Activated CD4-positive, alpha-beta T cell treated with anti-CD3 and anti-CD28 coated beads for 36 hours (primary cell): ENCODE measurements around the gene MRE11. TPM values are rescaled to one million over a fixed set of nuclear protein-coding genes. Genes with fewer than 3 reads are reported as not detected.
"Not testable (repeated sequence)": the region's sequence is repeated elsewhere in the genome, so short reads cannot be mapped to it uniquely, and the experiment has no call there.

Source experiments
- ATAC-seq: fragments of 200-7000 bp; cut with Tn5 transposase; one replicate; pipeline ENCODE4 v1.10.0; 2021; ENCODE audit warnings: mild to moderate bottlenecking, moderate library complexity
- CTCF ChIA-PET: fragments of 350-600 bp; sonication (Branson Sonifier 250); formaldehyde crosslinking; loops from one replicate; lab custom pipeline; 2021; ENCODE audit warnings: antibody characterized with exemption; lab: Charles Lee
- POLR2A ChIA-PET: fragments of 350-600 bp; sonication (Branson Sonifier 250); formaldehyde crosslinking; loops from one replicate; lab custom pipeline; 2021; ENCODE audit warnings: antibody characterized with exemption, inconsistent platforms; lab: Charles Lee
- DNase-seq: peaks from one replicate; pipeline ENCODE4 v3.0.0-alpha.2; 2020
- H3K27ac Mint-ChIP-seq: one replicate; pipeline ENCODE4 v1.8.0; 2021; ENCODE audit warnings: mixed read lengths
- H3K27me3 Mint-ChIP-seq: one replicate; pipeline ENCODE4 v1.8.0; 2021; ENCODE audit warnings: mixed read lengths
- H3K36me3 Mint-ChIP-seq: one replicate; pipeline ENCODE4 v1.8.0; 2021; ENCODE audit warnings: low read depth, mixed read lengths
- H3K4me1 Mint-ChIP-seq: one replicate; pipeline ENCODE4 v1.8.0; 2021; ENCODE audit warnings: mixed read lengths
- H3K4me3 Mint-ChIP-seq: one replicate; pipeline ENCODE4 v1.8.0; 2021; ENCODE audit warnings: mild to moderate bottlenecking, moderate library complexity, mixed read lengths
- H3K9me3 Mint-ChIP-seq: one replicate; pipeline ENCODE4 v1.8.0; 2021; ENCODE audit warnings: low read depth, mixed read lengths
- intact Hi-C, 2 experiments: fragments of 100-400 bp; cut with DNase I in 1 of 2; cut with micrococcal nuclease in 1 of 2; formaldehyde crosslinking; loops; one replicate each; pipeline versions ENCODE4 v1.14.2 to v1.15.1; 2022 to 2024; cut with DNase I, micrococcal nuclease
- total RNA-seq, 2 experiments: library from RNA; stranded (reverse); gene quantifications; one replicate each; pipeline ENCODE4 v1.2.3, GENCODE V29; 2021

MRE11 gene
- total RNA-seq, 2 experiments from 2014 or later: 36.8 to 51.3 TPM

DNA sequence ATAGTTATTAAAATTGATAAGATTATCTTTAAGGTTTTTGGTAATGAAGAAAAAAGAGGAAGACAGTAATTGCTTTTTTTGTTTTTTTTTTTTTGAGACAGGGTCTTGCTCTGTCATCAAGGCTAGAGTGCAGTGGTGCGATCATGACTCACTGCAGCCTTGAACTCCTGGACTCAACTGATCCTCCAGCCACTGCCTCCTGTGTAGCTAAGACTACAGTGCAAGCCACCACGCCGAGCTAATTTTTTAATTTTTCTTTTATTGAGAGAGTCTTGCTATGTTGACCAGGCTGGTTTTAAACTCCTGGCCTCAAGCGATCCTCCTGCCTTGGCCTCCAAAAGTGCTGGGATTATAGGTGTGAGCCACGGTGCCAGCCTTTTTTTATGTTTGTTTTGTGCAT lies 12.9 kb upstream of the MRE11 start:
- CTCF ChIA-PET: interaction anchor here (0.8 to 1.1 kb wide), 3 partner anchors 10 to 612 kb away, joined by 3 to 4 read pairs (median 3); no protein-coding TSS in a partner anchor
- DNase-seq, H3K9me3 Mint-ChIP-seq, H3K4me3 Mint-ChIP-seq, H3K27me3 Mint-ChIP-seq, ATAC-seq, H3K4me1 Mint-ChIP-seq, POLR2A ChIA-PET, H3K27ac Mint-ChIP-seq, H3K36me3 Mint-ChIP-seq: not testable (repeated sequence)
- intact Hi-C loops: loop anchor here (1.0 to 10.0 kb wide), 3 partner anchors 335 to 1562 kb away; no protein-coding TSS in a partner anchor

DNA sequence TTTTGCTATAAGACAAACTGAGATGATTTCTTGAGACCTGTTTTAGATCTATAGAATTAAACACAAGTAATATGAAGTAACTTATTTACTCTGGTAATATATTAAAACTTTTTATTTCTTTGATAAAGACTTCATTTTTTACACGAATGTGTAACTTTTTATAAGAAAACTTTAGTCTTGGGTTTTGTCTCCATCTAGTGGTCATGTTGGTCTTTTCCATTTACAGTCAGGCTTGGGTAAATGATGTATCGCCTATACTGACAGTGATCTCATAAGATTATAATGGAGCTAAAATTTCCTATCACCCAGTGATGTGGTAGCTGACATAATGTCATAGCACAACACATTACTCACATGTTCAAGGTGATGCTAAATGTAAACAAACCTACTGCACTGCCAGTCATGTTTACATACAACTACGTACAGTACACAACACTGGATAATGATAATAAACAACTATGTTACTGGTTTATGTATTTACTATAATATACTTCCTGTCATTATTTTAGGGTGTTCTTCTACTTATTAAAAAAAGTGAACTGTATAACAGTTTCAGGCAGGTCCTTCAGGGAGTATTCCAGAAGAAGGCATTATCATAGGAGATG lies 11.1 kb upstream of the MRE11 start:
- peaks cover 2% of the 10 kb centered on the region for H3K36me3 Mint-ChIP-seq
- H3K4me3 Mint-ChIP-seq: no peak overlapping the region
- DNase-seq (no peak), ATAC-seq (peak; percentile 72)
- no peak overlapping the region for H3K27ac Mint-ChIP-seq
- ChIA-PET POLR2A (no interaction called here), CTCF (interaction anchor here (0.6 to 2.9 kb wide), 20 partner anchors 10 to 1276 kb away, joined by 3 to 23 read pairs (median 3); partner anchors contain the start of gene PANX1)
- H3K9me3 Mint-ChIP-seq: no peaks in the 10 kb centered on the region
- no peaks in the 10 kb centered on the region for H3K4me1 Mint-ChIP-seq
- peaks cover 3% of the 10 kb centered on the region for H3K27me3 Mint-ChIP-seq
- intact Hi-C loops: loop anchor here (1.0 to 10.0 kb wide), 7 partner anchors 179 to 1560 kb away; no protein-coding TSS in a partner anchor

GRCh38 chr11:94501522-94501921 lies 7.9 kb upstream of the MRE11 start:
- ATAC-seq (no peak), DNase-seq (no peak)
- Mint-ChIP-seq H3K36me3 (peaks cover 24% of the 10 kb centered on the region), H3K27ac (no peak overlapping the region), H3K4me1 (peaks cover 3% of the 10 kb centered on the region), H3K9me3 (no peaks in the 10 kb centered on the region), H3K27me3 (no peaks in the 10 kb centered on the region), H3K4me3 (no peak overlapping the region)
- ChIA-PET POLR2A (no interaction called here), CTCF (interaction anchor here (0.7 to 1.0 kb wide), 2 partner anchors 9 to 607 kb away, joined by 3 to 4 read pairs; no protein-coding TSS in a partner anchor)
- intact Hi-C loops: loop anchor here (10.0 kb wide), 2 partner anchors 577 to 1557 kb away; no protein-coding TSS in a partner anchor

GRCh38 chr11:94500181-94500580 lies 6.5 kb upstream of the MRE11 start:
- intact Hi-C loops: loop anchor here (10.0 kb wide), 2 partner anchors 575 to 1555 kb away; no protein-coding TSS in a partner anchor
- POLR2A ChIA-PET: no interaction called here
- DNase-seq (no peak), ATAC-seq (no peak)
- Mint-ChIP-seq H3K27ac (no peak overlapping the region), H3K27me3 (no peaks in the 10 kb centered on the region), H3K36me3 (peaks cover 27% of the 10 kb centered on the region), H3K9me3 (no peaks in the 10 kb centered on the region), H3K4me1 (peaks cover 9% of the 10 kb centered on the region), H3K4me3 (no peak overlapping the region)
- CTCF ChIA-PET: interaction anchor here (0.6 to 1.0 kb wide), 3 partner anchors 12 to 605 kb away, joined by 3 read pairs; partner anchors contain the start of gene C11orf97

DNA sequence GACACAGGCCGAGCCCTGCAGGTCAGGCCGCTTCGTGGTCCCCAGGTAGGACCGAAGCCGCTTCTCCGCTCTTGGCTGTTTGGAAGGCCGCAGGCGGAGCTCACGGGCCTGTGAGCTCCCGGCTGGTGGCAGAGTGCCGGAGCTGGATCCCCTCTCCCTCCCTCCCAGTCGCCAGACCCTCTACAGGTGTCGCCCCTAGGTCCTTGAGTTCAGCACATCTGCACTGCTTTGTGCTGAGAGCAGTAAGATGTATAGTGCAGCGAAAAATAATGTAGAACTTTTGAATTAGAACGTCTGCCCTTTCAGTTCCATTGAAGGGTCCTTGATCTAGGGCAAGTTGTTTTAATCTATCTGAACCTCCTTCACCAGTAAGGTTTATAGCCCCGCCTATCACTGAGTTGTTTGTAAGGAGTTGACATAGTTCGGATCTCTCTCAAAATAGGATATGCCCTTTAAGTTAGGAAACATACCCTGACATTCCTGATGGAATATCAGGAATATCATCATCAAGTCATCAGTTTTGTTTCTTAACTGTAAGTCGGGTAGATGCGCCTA lies 559 bp upstream of the MRE11 start:
- H3K27me3 Mint-ChIP-seq: no peaks in the 10 kb centered on the region
- peak overlapping the region; percentile 97 for H3K27ac Mint-ChIP-seq
- POLR2A ChIA-PET: interaction anchor here (1.0 kb wide), 1 partner anchor 752 kb away, joined by 4 read pairs; the partner anchor contains the start of gene C11orf54
- intact Hi-C loops: loop anchor here (1.0 to 10.0 kb wide), 6 partner anchors 48 to 1298 kb away; partner anchors contain the start of genes CEP57 (in 2 of the 2), FUT4 (in 1 of the 2), MED17 (in 1 of the 2) and SLC36A4 (in 1 of the 2)
- peaks cover 24% of the 10 kb centered on the region for H3K4me1 Mint-ChIP-seq
- H3K36me3 Mint-ChIP-seq: peaks cover 35% of the 10 kb centered on the region
- DNase-seq: no peak
- CTCF ChIA-PET: interaction anchor here (0.6 to 1.4 kb wide), 5 partner anchors 8 to 706 kb away, joined by 4 to 7 read pairs (median 4); no protein-coding TSS in a partner anchor
- peak; percentile 71 for ATAC-seq
- H3K4me3 Mint-ChIP-seq: peak overlapping the region; percentile 94
- H3K9me3 Mint-ChIP-seq: no peaks in the 10 kb centered on the region

DNA sequence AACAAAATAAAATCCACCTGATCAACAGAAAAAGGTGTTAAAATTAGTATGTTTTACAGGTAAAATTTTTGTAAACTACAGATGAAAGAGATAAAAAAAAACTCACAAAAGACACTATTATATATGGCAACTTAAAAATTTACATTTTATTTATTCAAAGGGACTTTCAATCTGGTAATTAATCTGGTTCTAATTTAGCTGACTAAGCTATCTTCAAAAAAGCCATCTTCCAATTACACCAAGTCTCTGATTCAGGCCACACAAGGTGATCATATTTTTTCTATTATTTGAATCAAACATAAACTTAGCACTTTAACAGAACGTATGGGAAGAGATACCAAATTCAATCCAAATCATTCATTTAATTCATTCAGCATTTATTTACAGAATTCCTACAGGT lies 7.6 kb downstream of the MRE11 start:
- H3K27ac Mint-ChIP-seq: no peak overlapping the region
- intact Hi-C loops: no loop called here
- no peak overlapping the region for H3K4me3 Mint-ChIP-seq
- CTCF ChIA-PET: no interaction called here
- no peaks in the 10 kb centered on the region for H3K9me3 Mint-ChIP-seq
- H3K36me3 Mint-ChIP-seq: peaks cover 60% of the 10 kb centered on the region
- POLR2A ChIA-PET: no interaction called here
- ATAC-seq (no peak), DNase-seq (no peak)
- H3K4me1 Mint-ChIP-seq: peaks cover 5% of the 10 kb centered on the region
- H3K27me3 Mint-ChIP-seq: no peaks in the 10 kb centered on the region

DNA sequence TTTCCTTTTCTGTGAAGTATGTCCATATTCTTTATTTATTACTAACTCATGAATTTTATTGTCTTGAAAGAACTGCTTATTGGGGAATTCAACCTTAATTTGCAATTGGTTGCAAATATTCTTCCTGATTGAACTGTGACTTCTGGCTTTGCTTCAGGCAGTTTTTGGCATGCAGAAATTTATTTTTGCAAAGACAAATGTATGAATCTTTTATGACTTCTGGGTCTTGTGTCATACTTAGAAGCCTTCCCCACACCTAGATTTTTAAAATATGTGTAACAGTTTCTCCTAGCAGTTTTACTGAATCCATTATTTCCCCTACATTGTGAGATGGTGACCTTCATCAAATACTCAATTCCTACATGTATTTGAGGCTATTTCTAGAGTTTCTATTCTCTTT lies 12.3 kb downstream of the MRE11 start:
- Mint-ChIP-seq H3K9me3 (no peaks in the 10 kb centered on the region), H3K36me3 (peaks cover 50% of the 10 kb centered on the region), H3K4me3 (no peak overlapping the region), H3K27me3 (no peaks in the 10 kb centered on the region), H3K27ac (no peak overlapping the region), H3K4me1 (peaks cover 7% of the 10 kb centered on the region)
- intact Hi-C loops: no loop called here
- CTCF ChIA-PET: no interaction called here
- DNase-seq (no peak), ATAC-seq (no peak)
- POLR2A ChIA-PET: no interaction called here

DNA sequence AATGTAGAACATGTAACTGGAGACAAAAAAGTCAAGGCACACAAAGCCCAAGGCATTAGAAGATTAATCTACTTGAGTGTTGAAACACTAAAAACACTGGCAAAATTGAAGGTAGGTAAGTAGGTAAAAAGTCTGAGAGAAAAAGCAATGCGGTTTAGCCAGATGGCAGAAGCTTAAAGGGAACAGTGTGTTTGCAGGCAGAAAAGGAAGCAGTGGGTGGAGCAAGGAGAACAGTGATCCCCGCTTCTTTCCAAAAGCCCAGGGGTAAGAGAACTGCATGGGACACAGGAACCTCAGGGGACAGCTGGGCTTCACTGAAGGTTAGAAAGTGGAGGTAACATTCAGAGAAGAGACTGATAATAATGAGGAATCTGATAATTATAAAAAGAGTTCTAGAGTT lies 16.0 kb downstream of the MRE11 start:
- H3K27me3 Mint-ChIP-seq: no peaks in the 10 kb centered on the region
- peaks cover 51% of the 10 kb centered on the region for H3K36me3 Mint-ChIP-seq
- H3K4me1 Mint-ChIP-seq: peaks cover 20% of the 10 kb centered on the region
- no peak overlapping the region for H3K4me3 Mint-ChIP-seq
- DNase-seq (no peak), ATAC-seq (no peak)
- ChIA-PET POLR2A (no interaction called here), CTCF (interaction anchor here (0.6 to 0.9 kb wide), 2 partner anchors 14 to 31 kb away, joined by 3 to 5 read pairs; no protein-coding TSS in a partner anchor)
- no peaks in the 10 kb centered on the region for H3K9me3 Mint-ChIP-seq
- intact Hi-C loops: no loop called here
- no peak overlapping the region for H3K27ac Mint-ChIP-seq

GRCh38 chr11:94472916-94473799 lies 20.5 kb downstream of the MRE11 start:
- no peak overlapping the region for H3K27ac Mint-ChIP-seq
- H3K4me3 Mint-ChIP-seq: no peak overlapping the region
- H3K27me3 Mint-ChIP-seq: no peaks in the 10 kb centered on the region
- no peaks in the 10 kb centered on the region for H3K9me3 Mint-ChIP-seq
- peak; percentile 75 for ATAC-seq
- ChIA-PET CTCF (no interaction called here), POLR2A (no interaction called here)
- H3K36me3 Mint-ChIP-seq: peaks cover 37% of the 10 kb centered on the region
- peaks cover 24% of the 10 kb centered on the region for H3K4me1 Mint-ChIP-seq
- intact Hi-C loops: no loop called here
- peak; percentile 34 for DNase-seq

GRCh38 chr11:94469416-94469815 lies 24.2 kb downstream of the MRE11 start:
- H3K27me3 Mint-ChIP-seq: no peaks in the 10 kb centered on the region
- intact Hi-C loops: no loop called here
- ChIA-PET CTCF (no interaction called here), POLR2A (no interaction called here)
- H3K27ac Mint-ChIP-seq: no peak overlapping the region
- ATAC-seq (peak; percentile 87), DNase-seq (no peak)
- H3K36me3 Mint-ChIP-seq: peaks cover 38% of the 10 kb centered on the region
- H3K9me3 Mint-ChIP-seq: no peaks in the 10 kb centered on the region
- H3K4me1 Mint-ChIP-seq: peaks cover 16% of the 10 kb centered on the region
- no peak overlapping the region for H3K4me3 Mint-ChIP-seq

GRCh38 chr11:94459576-94459975 lies 34.1 kb downstream of the MRE11 start:
- ChIA-PET CTCF (no interaction called here), POLR2A (no interaction called here)
- Mint-ChIP-seq H3K36me3 (peaks cover 65% of the 10 kb centered on the region), H3K9me3 (no peaks in the 10 kb centered on the region), H3K4me1 (no peaks in the 10 kb centered on the region), H3K4me3 (no peak overlapping the region), H3K27me3 (no peaks in the 10 kb centered on the region), H3K27ac (no peak overlapping the region)
- intact Hi-C loops: no loop called here
- ATAC-seq (no peak), DNase-seq (no peak)
